ENCODE measurements around the gene CTPS2. TPM values are rescaled to one million over a fixed set of nuclear protein-coding genes. Genes with fewer than 3 reads are reported as not detected.
"Not testable (repeated sequence)": the region's sequence is repeated elsewhere in the genome, so short reads cannot be mapped to it uniquely, and the experiment has no call there.

Gene CTPS2
- total RNA-seq, 1 donor from 2014 or later = 10.7 TPM

DNA sequence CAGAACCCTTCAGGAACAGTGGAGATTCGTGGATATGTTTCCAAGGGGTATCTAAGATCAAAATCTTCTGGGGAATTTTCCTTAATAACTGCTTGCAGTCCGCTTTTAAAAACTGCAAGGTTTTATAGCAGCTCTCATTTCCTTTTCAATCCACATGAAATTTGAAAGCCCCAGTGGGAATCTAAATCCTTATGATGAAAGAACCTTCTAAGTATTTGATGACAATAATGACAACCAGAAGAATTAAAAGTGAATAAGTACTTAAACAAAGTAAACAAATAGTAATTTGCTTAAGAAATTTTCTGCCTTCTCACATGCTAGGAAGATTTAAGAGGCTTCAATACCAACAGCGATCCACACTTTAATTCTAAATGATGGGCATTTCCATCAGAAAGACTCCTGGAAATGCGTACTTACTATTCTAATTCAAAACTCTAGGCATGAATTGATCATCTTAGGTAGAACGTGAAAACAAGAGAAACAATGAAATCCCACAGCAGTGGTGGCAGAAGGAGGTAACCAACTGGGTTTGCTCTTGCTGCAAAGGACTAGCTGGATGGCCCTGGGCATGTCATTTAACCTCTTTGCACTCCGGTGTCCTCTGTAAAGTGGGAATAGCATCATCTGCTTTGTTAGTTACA, 100.1 kb downstream of the CTPS2 start:
- Histone ChIP-seq H3K27me3 (no peaks in the 10 kb centered on the region), H3K4me1 (no peaks in the 10 kb centered on the region), H3K9me3 (no peaks in the 10 kb centered on the region), H3K27ac (no peak overlapping the region), H3K4me3 (no peak overlapping the region), H3K36me3 (no peaks in the 10 kb centered on the region)
- no peak for TF ChIP-seq CTCF (IDR thresholded peaks at IDR 0.05)
- no peak for ATAC-seq
- no peak for DNase-seq
- intact Hi-C loops (cut with DNase I) = no loop called here

DNA sequence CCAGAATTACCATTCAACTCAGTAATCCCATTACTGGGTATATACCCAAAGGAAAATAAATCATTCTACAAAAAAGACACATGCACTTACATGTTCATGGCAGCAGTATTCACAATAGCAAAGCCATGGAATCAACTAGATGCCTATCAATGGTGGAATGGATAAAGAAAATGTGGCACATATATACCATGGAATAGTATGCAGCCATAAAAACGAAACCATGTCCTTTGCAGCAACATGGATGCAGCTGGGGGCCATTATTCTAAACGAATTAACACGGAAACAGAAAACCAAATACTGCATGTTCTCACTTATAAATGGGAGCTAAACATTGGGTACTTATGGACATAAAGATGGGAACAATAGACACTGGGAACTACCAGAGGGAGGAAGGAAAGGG, 101.8 kb downstream of the CTPS2 start:
- H3K36me3 ChIP-seq; H3K4me1 ChIP-seq; H3K4me3 ChIP-seq; DNase-seq; H3K27me3 ChIP-seq; ATAC-seq; intact Hi-C loops (cut with DNase I); H3K27ac ChIP-seq; H3K9me3 ChIP-seq: not testable (repeated sequence)

DNA sequence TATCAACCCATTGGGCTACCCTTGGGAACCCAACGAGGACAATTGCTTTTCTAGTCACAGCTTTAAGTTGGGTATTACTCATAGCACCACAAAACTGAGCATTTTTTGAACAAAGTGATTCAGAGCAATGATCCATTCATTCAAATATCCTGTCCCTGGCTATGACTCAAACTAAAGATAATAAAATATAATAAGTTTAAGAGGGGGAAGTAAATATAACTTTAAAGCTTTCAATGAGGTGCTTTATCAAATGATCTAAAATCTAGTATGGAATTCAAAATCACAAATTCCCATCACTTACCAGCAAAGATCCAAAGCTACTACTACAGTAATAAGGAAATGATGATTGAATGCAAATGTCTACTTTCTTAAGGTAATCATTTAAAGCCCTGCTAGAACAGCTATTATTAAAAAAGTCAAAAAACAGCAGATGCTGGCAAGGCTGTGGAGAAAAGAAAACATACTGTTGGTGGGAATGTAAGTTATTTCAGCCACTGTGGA, 102.3 kb downstream of the CTPS2 start:
- H3K4me1 ChIP-seq = no peaks in the 10 kb centered on the region
- ATAC-seq (no peak), DNase-seq (no peak)
- H3K27me3 ChIP-seq = no peaks in the 10 kb centered on the region
- no peaks in the 10 kb centered on the region for H3K9me3 ChIP-seq
- no peak overlapping the region for H3K4me3 ChIP-seq
- H3K36me3 ChIP-seq = no peaks in the 10 kb centered on the region
- H3K27ac ChIP-seq = no peak overlapping the region
- intact Hi-C loops (cut with DNase I) = no loop called here
- no peak for TF ChIP-seq CTCF (IDR thresholded peaks at IDR 0.05)

- no peaks in the 10 kb centered on the region for H3K4me1 ChIP-seq
- no peak overlapping the region for H3K27ac ChIP-seq
- H3K9me3 ChIP-seq = no peaks in the 10 kb centered on the region
- ATAC-seq = no peak
- no peak overlapping the region for H3K4me3 ChIP-seq
- no peak for TF ChIP-seq CTCF (IDR thresholded peaks at IDR 0.05)
- no peak for DNase-seq
- intact Hi-C loops (cut with DNase I) = no loop called here
- H3K27me3 ChIP-seq = no peaks in the 10 kb centered on the region
- H3K36me3 ChIP-seq = no peaks in the 10 kb centered on the region
Measured at GRCh38 chrX:16606142-16606720, 106.2 kb downstream of the CTPS2 start.

- DNase-seq (no peak), ATAC-seq (no peak)
- Histone ChIP-seq H3K9me3 (no peaks in the 10 kb centered on the region), H3K27ac (no peak overlapping the region), H3K27me3 (no peaks in the 10 kb centered on the region), H3K4me1 (no peaks in the 10 kb centered on the region), H3K4me3 (no peak overlapping the region), H3K36me3 (no peaks in the 10 kb centered on the region)
- intact Hi-C loops (cut with DNase I) = no loop called here
- TF ChIP-seq CTCF (IDR thresholded peaks at IDR 0.05) = no peak
Measured at GRCh38 chrX:16604337-16604736, 108.1 kb downstream of the CTPS2 start.

- no peak for ATAC-seq
- no peak for DNase-seq
- TF ChIP-seq CTCF (IDR thresholded peaks at IDR 0.05) = no peak
Measured at GRCh38 chrX:16603822-16604221, 108.6 kb downstream of the CTPS2 start.

DNA sequence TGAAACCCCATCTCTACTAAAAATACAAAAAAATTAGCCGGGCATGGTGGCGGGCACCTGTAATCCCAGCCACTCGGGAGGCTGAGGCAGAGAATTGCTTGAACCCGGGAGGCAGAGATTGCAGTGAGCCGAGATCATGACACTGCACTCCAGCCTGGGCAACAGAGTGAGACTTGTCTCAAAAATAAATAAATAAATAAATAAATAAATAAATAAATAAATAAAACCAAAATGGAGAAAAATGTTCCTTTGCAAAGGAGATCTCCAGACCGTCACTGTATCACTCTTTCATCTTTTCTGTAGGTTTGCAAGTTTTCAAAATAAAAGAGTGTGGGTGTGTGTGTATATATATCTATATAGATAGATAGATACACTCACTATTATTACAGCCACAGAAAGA, 109.2 kb downstream of the CTPS2 start:
- H3K9me3 ChIP-seq; H3K4me3 ChIP-seq; ATAC-seq; H3K27me3 ChIP-seq; intact Hi-C loops (cut with DNase I); H3K27ac ChIP-seq; H3K36me3 ChIP-seq; DNase-seq; H3K4me1 ChIP-seq: not testable (repeated sequence)

More at GRCh38 chrX:16603822-16604221, 108.6 kb downstream of the CTPS2 start:
- H3K4me1 ChIP-seq = no peaks in the 10 kb centered on the region
- intact Hi-C loops (cut with DNase I) = no loop called here
- no peaks in the 10 kb centered on the region for H3K9me3 ChIP-seq
- no peak overlapping the region for H3K27ac ChIP-seq
- H3K27me3 ChIP-seq = no peaks in the 10 kb centered on the region
- no peaks in the 10 kb centered on the region for H3K36me3 ChIP-seq
- no peak overlapping the region for H3K4me3 ChIP-seq
